HEK293 (cell line): ENCODE measurements around the gene URM1.

Source experiments
- INSM2 ChIP-seq: fragments of 450-650 bp; formaldehyde crosslinking; IDR thresholded peaks from 2 replicates; pipeline ENCODE4 v1.5.1; 2016; ENCODE audit warnings: missing biosample characterization, missing genetic modification characterization
- KLF8 ChIP-seq: fragments of 450-650 bp; formaldehyde crosslinking; IDR thresholded peaks from 2 replicates; pipeline ENCODE4 v1.5.1; 2016; ENCODE audit warnings: missing biosample characterization, missing genetic modification characterization
- KLF9 ChIP-seq: fragments of 450-650 bp; formaldehyde crosslinking; IDR thresholded peaks from 2 replicates; pipeline ENCODE4 v1.5.1; 2016; ENCODE audit warnings: missing biosample characterization, missing genetic modification characterization, low read depth
- MZF1 ChIP-seq: fragments of 450-650 bp; formaldehyde crosslinking; IDR thresholded peaks from 2 replicates; pipeline ENCODE4 v1.5.1; 2017; ENCODE audit warnings: missing biosample characterization, missing genetic modification characterization, borderline replicate concordance
- SP7 ChIP-seq: fragments of 450-650 bp; formaldehyde crosslinking; IDR thresholded peaks from 2 replicates; pipeline ENCODE4 v1.5.1; 2016; ENCODE audit warnings: missing biosample characterization, missing genetic modification characterization
- YY1 ChIP-seq: fragments of 450-650 bp; formaldehyde crosslinking; IDR thresholded peaks from 2 replicates; pipeline ENCODE4 v1.5.1; 2018; ENCODE audit warnings: missing biosample characterization, missing genetic modification characterization
- ZBTB11 ChIP-seq: fragments of 450-650 bp; formaldehyde crosslinking; conservative IDR thresholded peaks from 2 replicates; pipeline ENCODE4 v1.5.1; 2016; ENCODE audit warnings: low read depth, missing biosample characterization, missing genetic modification characterization
- ZBTB17 ChIP-seq: fragments of 450-650 bp; formaldehyde crosslinking; IDR thresholded peaks from 2 replicates; pipeline ENCODE4 v1.5.1; 2016; ENCODE audit warnings: missing biosample characterization, missing genetic modification characterization
- ZFP41 ChIP-seq: fragments of 450-650 bp; formaldehyde crosslinking; IDR thresholded peaks from 2 replicates; pipeline ENCODE4 v1.5.1; 2016; ENCODE audit warnings: missing biosample characterization, missing genetic modification characterization, borderline replicate concordance
- ZNF121 ChIP-seq: fragments of 450-650 bp; formaldehyde crosslinking; IDR thresholded peaks from 2 replicates; pipeline ENCODE4 v1.5.1; 2016; ENCODE audit warnings: missing biosample characterization, missing genetic modification characterization
- ZNF138 ChIP-seq: fragments of 450-650 bp; formaldehyde crosslinking; IDR thresholded peaks from 2 replicates; pipeline ENCODE4 v1.5.1; 2016; ENCODE audit warnings: missing biosample characterization, missing genetic modification characterization, borderline replicate concordance
- ZNF266 ChIP-seq: fragments of 450-650 bp; formaldehyde crosslinking; IDR thresholded peaks from 2 replicates; pipeline ENCODE4 v1.5.1; 2016; ENCODE audit warnings: missing biosample characterization, missing genetic modification characterization, low read depth
- ZNF350 ChIP-seq: fragments of 450-650 bp; formaldehyde crosslinking; IDR thresholded peaks from 2 replicates; pipeline ENCODE4 v1.5.0; 2017; ENCODE audit warnings: missing biosample characterization, mild to moderate bottlenecking, missing genetic modification characterization
- ZNF514 ChIP-seq: fragments of 450-650 bp; formaldehyde crosslinking; IDR thresholded peaks from 2 replicates; pipeline ENCODE4 v1.5.1; 2016; ENCODE audit warnings: missing biosample characterization, missing genetic modification characterization
- ZNF629 ChIP-seq: fragments of 450-650 bp; formaldehyde crosslinking; IDR thresholded peaks from 2 replicates; pipeline ENCODE4 v1.5.1; 2017; ENCODE audit warnings: missing biosample characterization, missing genetic modification characterization
- ZNF658 ChIP-seq: fragments of 450-650 bp; formaldehyde crosslinking; IDR thresholded peaks from 2 replicates; pipeline ENCODE4; 2016; ENCODE audit warnings: missing biosample characterization, missing genetic modification characterization
- TF ChIP-seq, protein P1 (sequence below): fragments of 450-650 bp; formaldehyde crosslinking; IDR thresholded peaks from 2 replicates; pipeline ENCODE4 v1.5.1; 2016; ENCODE audit warnings: missing biosample characterization, missing genetic modification characterization
- TF ChIP-seq, protein P2 (sequence below): fragments of 450-650 bp; formaldehyde crosslinking; IDR thresholded peaks from 2 replicates; pipeline ENCODE4 v1.5.1; 2016; ENCODE audit warnings: missing biosample characterization, missing genetic modification characterization, borderline replicate concordance
- TF ChIP-seq, protein P3 (sequence below): fragments of 450-650 bp; formaldehyde crosslinking; IDR thresholded peaks from 2 replicates; pipeline ENCODE4 v1.5.1; 2017; ENCODE audit warnings: missing biosample characterization, missing genetic modification characterization
- TF ChIP-seq, protein P4 (sequence below): fragments of 450-650 bp; formaldehyde crosslinking; IDR thresholded peaks from 2 replicates; pipeline ENCODE4 v1.5.1; 2016; ENCODE audit warnings: missing biosample characterization, missing genetic modification characterization, borderline replicate concordance

Gene URM1

GRCh38 chr9:128370752-128371629 lies at the start of gene URM1 (continued):
- TF ChIP-seq ZFP41 (tag by site-specific recombination) (no peak), ZNF514 (tag by site-specific recombination) (no peak), SP7 (tag by site-specific recombination) (peak; percentile 43; the same call in 1 of the 2 replicates), ZNF121 (no peak), ZNF350 (tag by site-specific recombination) (no peak), KLF9 (0 out of 2 replicates have a peak, but pooled peaks have one; percentile 24), ZNF629 (tag by site-specific recombination) (peak; percentile 40; the same call in 1 of the 2 replicates), ZBTB17 (peak; percentile 80), ZNF138 (tag by site-specific recombination) (no peak), ZNF658 (tag by site-specific recombination) (no peak), INSM2 (tag by site-specific recombination) (no peak), ZNF266 (no peak), ZBTB11 (tag by site-specific recombination) (peak; percentile 91), MZF1 (no peak), YY1 (tag by site-specific recombination) (peak; percentile 84), KLF8 (peak; percentile 70)
- TF ChIP-seq, protein P1, sequence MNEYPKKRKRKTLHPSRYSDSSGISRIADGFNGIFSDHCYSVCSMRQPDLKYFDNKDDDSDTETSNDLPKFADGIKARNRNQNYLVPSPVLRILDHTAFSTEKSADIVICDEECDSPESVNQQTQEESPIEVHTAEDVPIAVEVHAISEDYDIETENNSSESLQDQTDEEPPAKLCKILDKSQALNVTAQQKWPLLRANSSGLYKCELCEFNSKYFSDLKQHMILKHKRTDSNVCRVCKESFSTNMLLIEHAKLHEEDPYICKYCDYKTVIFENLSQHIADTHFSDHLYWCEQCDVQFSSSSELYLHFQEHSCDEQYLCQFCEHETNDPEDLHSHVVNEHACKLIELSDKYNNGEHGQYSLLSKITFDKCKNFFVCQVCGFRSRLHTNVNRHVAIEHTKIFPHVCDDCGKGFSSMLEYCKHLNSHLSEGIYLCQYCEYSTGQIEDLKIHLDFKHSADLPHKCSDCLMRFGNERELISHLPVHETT (tag by site-specific recombination) = 0 out of 2 replicates have a peak, but pooled peaks have one; percentile 18
- TF ChIP-seq, protein P2, sequence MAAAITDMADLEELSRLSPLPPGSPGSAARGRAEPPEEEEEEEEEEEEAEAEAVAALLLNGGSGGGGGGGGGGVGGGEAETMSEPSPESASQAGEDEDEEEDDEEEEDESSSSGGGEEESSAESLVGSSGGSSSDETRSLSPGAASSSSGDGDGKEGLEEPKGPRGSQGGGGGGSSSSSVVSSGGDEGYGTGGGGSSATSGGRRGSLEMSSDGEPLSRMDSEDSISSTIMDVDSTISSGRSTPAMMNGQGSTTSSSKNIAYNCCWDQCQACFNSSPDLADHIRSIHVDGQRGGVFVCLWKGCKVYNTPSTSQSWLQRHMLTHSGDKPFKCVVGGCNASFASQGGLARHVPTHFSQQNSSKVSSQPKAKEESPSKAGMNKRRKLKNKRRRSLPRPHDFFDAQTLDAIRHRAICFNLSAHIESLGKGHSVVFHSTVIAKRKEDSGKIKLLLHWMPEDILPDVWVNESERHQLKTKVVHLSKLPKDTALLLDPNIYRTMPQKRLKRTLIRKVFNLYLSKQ = no peak
- TF ChIP-seq, protein P3, sequence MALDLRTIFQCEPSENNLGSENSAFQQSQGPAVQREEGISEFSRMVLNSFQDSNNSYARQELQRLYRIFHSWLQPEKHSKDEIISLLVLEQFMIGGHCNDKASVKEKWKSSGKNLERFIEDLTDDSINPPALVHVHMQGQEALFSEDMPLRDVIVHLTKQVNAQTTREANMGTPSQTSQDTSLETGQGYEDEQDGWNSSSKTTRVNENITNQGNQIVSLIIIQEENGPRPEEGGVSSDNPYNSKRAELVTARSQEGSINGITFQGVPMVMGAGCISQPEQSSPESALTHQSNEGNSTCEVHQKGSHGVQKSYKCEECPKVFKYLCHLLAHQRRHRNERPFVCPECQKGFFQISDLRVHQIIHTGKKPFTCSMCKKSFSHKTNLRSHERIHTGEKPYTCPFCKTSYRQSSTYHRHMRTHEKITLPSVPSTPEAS = no peak
- TF ChIP-seq, protein P4, sequence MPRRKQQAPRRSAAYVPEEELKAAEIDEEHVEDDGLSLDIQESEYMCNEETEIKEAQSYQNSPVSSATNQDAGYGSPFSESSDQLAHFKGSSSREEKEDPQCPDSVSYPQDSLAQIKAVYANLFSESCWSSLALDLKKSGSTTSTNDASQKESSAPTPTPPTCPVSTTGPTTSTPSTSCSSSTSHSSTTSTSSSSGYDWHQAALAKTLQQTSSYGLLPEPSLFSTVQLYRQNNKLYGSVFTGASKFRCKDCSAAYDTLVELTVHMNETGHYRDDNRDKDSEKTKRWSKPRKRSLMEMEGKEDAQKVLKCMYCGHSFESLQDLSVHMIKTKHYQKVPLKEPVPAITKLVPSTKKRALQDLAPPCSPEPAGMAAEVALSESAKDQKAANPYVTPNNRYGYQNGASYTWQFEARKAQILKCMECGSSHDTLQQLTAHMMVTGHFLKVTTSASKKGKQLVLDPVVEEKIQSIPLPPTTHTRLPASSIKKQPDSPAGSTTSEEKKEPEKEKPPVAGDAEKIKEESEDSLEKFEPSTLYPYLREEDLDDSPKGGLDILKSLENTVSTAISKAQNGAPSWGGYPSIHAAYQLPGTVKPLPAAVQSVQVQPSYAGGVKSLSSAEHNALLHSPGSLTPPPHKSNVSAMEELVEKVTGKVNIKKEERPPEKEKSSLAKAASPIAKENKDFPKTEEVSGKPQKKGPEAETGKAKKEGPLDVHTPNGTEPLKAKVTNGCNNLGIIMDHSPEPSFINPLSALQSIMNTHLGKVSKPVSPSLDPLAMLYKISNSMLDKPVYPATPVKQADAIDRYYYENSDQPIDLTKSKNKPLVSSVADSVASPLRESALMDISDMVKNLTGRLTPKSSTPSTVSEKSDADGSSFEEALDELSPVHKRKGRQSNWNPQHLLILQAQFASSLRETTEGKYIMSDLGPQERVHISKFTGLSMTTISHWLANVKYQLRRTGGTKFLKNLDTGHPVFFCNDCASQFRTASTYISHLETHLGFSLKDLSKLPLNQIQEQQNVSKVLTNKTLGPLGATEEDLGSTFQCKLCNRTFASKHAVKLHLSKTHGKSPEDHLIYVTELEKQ (tag by site-specific recombination) = no peak
